HG02973 (cell line): ENCODE measurements around the gene PKLR.
"Not testable (repeated sequence)": the region's sequence is repeated elsewhere in the genome, so short reads cannot be mapped to it uniquely, and the experiment has no call there.

Source experiments
- ATAC-seq: cut with Tn5 transposase; IDR thresholded peaks from one replicate; pipeline ENCODE4 v1.9.1; 2021; ENCODE audit warnings: moderate library complexity; ENCODE audit not compliant: unreplicated experiment

PKLR gene

GRCh38 chr1:155301342-155301841 lies at the start of gene PKLR:
PKLR (minus strand) TSS chr1:155301438; CDS start chr1:155301395, 43 bp downstream.
- no peak for ATAC-seq

DNA sequence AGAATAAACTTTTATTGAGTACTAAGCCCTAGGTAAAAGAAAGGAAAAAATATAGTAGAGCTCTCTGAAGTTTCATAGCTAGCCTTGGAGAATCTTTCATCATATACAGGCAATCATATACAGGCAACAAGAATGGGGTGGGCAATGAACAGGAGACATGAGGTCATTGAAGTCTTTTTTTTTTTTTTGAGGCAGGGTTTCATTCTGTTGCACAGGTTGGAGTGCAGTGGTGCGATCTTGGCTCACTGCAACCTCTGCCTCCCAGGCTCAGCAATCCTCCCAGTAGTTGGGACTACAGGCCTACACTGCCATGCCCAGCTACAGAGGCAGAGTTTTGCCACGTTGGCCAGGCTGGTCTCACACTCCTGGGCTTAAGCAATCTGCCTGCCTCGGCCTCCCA lies 41.6 kb upstream of the PKLR start:
- ATAC-seq: no peak

- ATAC-seq: no peak
Observed at GRCh38 chr1:155339515-155340097, 38.4 kb upstream of the PKLR start.

GRCh38 chr1:155334962-155335361 lies 33.7 kb upstream of the PKLR start:
- no peak for ATAC-seq

DNA sequence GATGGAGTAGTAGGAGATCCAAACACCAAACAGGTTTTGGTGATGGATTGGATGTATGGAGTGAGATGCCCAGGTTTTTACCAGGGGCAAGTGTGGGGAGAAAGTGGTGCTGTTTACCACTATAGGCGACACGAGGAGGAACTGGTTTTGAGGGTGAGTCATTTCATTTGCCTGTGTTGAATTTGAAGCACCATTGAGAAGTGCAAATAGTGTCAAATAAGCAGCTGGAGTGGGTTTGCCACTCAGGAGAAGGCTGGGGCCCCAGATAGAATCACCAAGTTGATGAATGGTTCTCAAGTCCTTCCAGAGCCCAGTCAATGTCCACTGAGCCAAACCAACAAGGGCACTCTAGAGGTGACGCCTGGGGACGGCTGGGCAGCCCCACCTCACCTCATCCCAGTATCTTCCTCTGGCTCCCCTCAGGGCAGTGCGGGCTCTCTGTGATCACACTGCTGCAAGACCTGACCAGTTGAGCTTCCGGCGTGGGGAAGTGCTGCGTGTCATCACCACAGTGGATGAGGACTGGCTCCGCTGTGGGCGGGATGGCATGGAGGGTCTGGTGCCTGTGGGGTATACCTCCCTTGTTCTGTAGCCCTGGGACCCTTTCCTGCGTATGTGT lies 28.9 kb upstream of the PKLR start:
- no peak for ATAC-seq

- ATAC-seq: not testable (repeated sequence)
Observed at GRCh38 chr1:155328856-155329255, 27.6 kb upstream of the PKLR start.

DNA sequence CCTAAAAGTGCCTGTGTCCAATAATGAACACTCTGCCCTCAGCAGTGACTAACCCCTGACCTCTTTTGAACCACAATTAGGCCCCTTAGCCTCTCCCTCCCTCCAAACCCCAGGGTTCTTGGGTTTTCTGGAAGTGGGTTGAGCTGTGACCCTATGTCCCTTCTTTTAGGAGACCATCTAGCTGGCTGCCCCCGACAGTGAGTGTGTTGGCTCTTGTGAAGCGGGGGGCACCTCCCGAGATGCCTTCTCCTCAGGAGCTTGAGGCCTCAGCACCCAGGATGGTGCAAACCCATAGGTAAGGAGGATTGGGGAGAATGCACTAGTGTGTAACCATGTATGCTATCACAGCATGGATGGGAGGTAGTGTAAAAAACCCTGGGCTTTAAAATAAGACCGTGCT lies 26.7 kb upstream of the PKLR start:
- no peak for ATAC-seq

DNA sequence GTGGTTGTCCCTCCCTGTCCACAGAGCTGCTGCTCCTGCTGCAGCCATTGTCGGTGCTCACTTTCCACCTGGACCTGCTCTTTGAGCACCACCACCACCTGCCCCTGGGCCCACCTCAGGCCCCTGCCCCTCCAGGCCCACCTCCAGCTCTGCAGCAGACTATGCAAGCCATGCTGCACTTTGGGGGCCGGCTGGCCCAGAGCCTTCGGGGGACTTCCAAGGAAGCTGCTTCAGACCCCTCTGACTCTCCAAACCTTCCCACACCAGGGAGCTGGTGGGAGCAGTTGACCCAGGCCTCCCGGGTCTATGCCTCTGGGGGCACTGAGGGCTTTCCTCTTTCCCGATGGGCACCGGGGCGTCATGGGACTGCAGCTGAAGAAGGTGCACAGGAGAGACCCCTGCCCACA lies 25.4 kb upstream of the PKLR start:
- no peak for ATAC-seq

- ATAC-seq: no peak
Observed at GRCh38 chr1:155326020-155326526, 24.8 kb upstream of the PKLR start.

GRCh38 chr1:155325603-155325893 lies 24.3 kb upstream of the PKLR start:
- no peak for ATAC-seq

- ATAC-seq: peak; percentile 1
Observed at GRCh38 chr1:155324717-155325602, 23.7 kb upstream of the PKLR start.

DNA sequence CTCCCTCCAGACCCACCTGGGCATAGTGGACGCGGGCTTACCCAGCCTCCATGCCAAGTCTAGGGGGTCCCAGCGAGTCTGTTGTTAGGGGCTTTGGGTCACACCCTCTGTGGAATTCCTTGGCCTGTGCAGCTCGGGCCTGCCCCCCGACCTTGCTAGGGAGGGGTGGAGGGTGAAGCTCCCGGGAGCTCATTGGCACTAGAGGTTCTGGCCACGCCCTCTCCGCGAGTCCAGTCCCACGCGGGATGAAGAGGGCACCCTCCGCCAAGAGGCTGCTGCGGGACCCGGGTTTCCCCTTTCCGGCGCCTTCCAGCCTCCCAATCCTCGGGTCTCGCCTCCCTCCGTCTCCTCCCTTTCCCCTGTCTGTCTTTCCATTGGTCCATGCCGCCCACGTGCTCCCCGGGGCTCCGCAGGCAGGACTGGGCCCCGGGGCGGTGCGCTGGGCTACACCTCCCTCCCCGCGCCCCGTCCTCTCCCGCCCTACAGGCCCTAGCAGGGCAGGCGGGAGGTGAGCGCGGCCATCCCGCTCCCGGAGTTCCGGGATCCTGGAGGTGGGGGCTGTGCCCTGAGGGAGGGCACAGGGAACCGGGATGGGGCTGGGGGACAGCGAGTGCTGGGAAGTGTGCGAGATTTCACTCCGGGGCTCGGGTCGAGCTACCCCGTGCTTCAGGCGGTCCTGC lies 22.9 kb upstream of the PKLR start:
- ATAC-seq: peak; percentile 56

DNA sequence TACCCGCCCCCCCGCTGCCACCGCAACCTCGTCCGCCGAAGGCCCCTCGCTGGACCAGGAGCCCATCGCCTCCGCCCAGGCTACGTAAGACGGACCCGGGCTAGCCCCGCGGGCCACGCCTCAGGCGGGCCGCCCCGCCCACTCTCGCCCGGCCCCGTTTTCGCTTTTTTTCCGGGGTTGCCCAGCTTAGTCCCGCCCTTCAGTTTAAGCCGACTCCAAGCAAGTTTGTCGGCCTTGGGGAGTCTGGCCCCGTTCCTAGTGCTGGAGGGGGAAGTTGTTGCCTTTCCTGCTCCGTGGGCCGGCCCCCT lies 22.4 kb upstream of the PKLR start:
- peak; percentile 30 for ATAC-seq

DNA sequence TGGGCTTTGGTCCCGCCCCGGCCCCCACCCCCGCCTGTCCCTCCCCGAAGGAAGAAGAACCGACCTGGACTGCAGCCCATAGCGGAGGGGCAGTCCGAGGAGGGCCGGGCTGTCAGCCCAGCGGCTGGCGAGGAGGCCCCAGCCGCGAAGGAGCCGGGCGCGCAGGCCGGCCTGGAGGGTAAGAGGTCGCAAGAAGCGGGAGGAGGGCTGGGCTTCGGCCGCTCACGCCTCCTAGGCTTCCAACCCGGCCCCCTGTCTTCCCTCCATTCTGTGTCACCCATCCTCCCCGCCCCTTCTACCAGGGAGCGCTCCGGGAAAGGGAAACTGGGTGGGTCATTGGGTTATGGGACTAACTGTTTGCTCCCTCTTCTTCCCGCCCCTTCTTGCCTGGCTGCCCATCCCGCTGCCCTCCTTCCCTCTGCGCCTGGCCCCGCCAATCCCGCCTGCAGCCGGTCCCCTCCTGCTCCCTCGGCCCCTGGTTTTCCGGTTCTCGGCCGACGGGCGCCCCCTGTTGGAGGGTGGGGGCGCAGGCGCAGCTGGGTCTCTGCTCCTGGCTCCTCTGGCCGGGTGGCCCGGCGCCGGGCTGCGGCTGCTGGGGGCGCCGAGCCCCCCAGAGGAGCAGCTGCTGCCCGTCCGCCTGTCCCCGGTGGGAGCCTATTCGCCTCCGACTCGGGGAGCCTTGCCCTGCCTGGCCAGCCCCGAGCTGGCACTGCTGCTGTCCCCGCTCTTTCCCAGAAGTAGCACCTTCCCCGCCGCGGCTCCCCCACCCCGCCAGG lies 21.9 kb upstream of the PKLR start:
- no peak for ATAC-seq

GRCh38 chr1:155322571-155322952 lies 21.3 kb upstream of the PKLR start:
- no peak for ATAC-seq

DNA sequence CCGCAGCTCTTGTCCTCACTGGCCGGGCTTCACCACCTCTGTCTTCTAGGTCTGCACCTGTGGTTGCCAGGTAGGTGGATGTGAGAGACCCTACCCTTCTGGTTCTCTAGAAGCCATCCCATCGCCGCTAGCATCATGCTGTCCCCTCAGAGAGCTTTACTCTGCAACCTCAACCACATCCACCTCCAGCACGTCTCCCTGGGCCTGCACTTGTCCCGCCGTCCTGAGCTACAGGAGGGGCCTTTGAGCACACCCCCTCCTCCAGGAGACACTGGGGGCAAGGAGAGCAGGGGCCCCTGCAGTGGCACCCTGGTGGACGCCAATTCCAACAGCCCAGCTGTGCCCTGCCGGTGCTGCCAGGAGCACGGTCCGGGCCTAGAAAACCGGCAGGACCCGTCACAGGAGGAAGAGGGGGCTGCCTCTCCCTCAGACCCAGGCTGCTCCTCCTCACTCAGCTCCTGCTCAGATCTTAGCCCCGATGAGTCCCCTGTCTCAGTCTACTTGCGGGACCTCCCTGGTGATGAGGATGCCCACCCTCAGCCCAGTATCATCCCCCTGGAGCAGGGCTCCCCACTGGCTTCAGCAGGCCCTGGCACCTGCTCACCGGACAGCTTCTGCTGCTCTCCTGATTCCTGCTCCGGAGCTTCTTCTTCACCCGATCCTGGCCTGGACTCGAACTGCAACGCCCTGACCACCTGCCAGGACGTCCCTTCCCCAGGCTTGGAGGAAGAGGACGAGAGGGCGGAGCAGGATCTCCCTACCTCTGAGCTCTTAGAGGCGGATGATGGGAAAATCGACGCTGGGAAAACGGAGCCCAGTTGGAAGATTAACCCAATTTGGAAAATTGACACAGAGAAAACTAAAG lies 20.6 kb upstream of the PKLR start:
- no peak for ATAC-seq

DNA sequence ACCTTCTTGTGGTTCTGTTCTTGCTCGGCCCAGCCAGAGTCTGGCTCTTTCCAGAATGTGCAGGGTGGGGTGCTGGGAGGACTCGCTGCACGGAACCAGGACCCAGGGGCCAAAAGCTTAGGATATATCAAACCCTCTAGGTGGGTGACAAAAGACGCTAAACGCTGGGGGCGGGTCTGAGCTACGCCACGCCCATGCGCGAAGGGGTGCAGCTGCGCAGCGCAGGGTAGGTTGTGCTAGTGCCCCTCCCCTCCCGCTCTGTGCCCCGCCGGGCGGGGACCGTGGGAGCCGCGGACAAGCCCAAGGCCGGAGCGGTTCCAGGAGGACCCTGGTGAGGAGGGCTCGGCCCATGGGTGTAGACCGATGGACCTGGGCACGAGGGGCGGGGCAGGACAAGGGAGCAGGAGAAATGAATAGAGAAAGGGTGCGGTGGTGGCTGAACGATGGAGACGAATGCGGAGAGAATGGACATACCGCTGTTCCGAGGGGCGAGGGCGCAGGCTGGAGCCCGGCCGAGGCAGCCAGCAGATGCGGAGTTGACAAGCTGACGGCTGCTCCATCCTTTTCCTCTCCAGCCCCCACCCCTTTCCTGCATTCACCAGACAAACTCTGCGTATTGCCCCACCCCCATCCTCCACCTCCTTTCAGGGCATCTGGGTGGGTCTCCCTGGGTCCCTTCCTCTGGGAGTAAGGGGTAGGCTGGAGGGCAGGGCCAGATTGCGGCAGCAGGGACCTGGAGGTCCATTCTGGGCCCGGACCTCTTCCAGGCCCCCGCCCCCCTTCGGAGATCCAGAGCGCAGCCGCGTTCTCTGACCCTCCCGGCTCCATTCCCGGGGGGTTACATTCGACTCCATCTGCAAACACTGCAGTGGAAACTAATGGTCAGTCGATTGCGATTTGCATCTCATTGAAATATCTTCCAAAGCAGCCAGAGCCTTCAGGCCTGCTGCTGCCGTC lies 19.7 kb upstream of the PKLR start, which contains the start of gene RUSC1:
Gene RUSC1, plus strand, starts transcription at position 234 of the 957 bp plus-strand sequence. CDS start 880 bp downstream, outside the sequence.
- ATAC-seq: no peak

DNA sequence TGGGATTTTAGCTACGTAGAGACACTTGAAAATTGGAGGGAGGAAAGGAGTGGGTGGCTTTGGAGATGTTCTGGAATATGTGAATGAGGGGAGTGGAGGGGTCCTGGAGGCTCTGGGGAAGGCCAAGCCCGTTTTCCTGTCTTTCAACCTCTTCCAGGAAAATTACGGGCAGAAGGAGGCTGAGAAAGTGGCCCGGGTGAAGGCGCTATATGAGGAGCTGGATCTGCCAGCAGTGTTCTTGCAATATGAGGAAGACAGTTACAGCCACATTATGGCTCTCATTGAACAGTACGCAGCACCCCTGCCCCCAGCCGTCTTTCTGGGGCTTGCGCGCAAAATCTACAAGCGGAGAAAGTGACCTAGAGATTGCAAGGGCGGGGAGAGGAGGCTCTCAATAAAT lies 19.0 kb upstream of the PKLR start:
- no peak for ATAC-seq
